Karpas-422 (cell line): ENCODE measurements around the gene DMGDH. TPM values are rescaled to one million over a fixed set of nuclear protein-coding genes. Genes with fewer than 3 reads are reported as not detected.

Experiments
- DNase-seq: peaks from one replicate; pipeline ENCODE4 v3.0.0-alpha.2; 2015
- H2AFZ ChIP-seq: fragments of 200-600 bp; sonication (generic); 2 replicates; pipeline ENCODE4 v1.6.1; 2014; ENCODE audit warnings: antibody characterized with exemption, low read length, mixed read lengths
- H3K27ac ChIP-seq: fragments of 200-600 bp; sonication (generic); 2 replicates; pipeline ENCODE4 v1.5.1; 2014; ENCODE audit warnings: mild to moderate bottlenecking, low read length, moderate library complexity
- H3K27me3 ChIP-seq: fragments of 200-600 bp; sonication (generic); 2 replicates; pipeline ENCODE4 v1.6.1; 2014; ENCODE audit warnings: low read length, mixed read lengths
- H3K36me3 ChIP-seq: fragments of 200-600 bp; sonication (generic); 2 replicates; pipeline ENCODE4 v1.6.1; 2014; ENCODE audit warnings: low read length, mixed read lengths; ENCODE audit not compliant: insufficient read depth
- H3K4me1 ChIP-seq: fragments of 200-600 bp; sonication (generic); 2 replicates; pipeline ENCODE4 v1.6.1; 2014; ENCODE audit warnings: mild to moderate bottlenecking, low read length, mixed read lengths
- H3K4me2 ChIP-seq: fragments of 200-600 bp; sonication (generic); 2 replicates; pipeline ENCODE4 v1.6.1; 2014; ENCODE audit warnings: low read length, low read depth, mild to moderate bottlenecking; ENCODE audit not compliant: poor library complexity, severe bottlenecking
- H3K4me3 ChIP-seq: fragments of 200-600 bp; sonication (generic); 2 replicates; pipeline ENCODE4 v1.5.1; 2014; ENCODE audit warnings: mild to moderate bottlenecking, antibody characterized with exemption, low read length, mixed read lengths
- H3K79me2 ChIP-seq: fragments of 200-600 bp; sonication (generic); 2 replicates; pipeline ENCODE4 v1.6.1; 2014; ENCODE audit warnings: mild to moderate bottlenecking, low read length, mixed read lengths
- H3K9ac ChIP-seq: fragments of 200-600 bp; sonication (generic); 2 replicates; pipeline ENCODE4 v1.6.0; 2014; ENCODE audit warnings: low read length
- H3K9me2 ChIP-seq: fragments of 200-600 bp; sonication (generic), shearing (Covaris generic); replicated peaks from 2 replicates; pipeline ENCODE4 v1.6.0; 2014; ENCODE audit warnings: mild to moderate bottlenecking, low read length, moderate library complexity; ENCODE audit not compliant: insufficient read depth
- H3K9me3 ChIP-seq: fragments of 300-700, 200-600 bp; sonication (generic); 2 replicates; pipeline ENCODE4 v1.6.1; 2014; ENCODE audit warnings: low read length, mixed read lengths
- H4K20me1 ChIP-seq: fragments of 200-600 bp; sonication (generic); 2 replicates; pipeline ENCODE4 v1.6.1; 2014; ENCODE audit warnings: mild to moderate bottlenecking, antibody characterized with exemption, low read length, low read depth; ENCODE audit not compliant: insufficient read depth
- total RNA-seq: library from RNA; depleted of rRNA; stranded (reverse); fragments of >200 nt; shearing (Covaris generic); gene quantifications from 2 replicates; pipeline ENCODE4 v1.2.3, GENCODE V29; 2014; ENCODE audit warnings: low replicate concordance

DMGDH gene
- total RNA-seq, 1 experiment from 2014 or later = not detected

- Histone ChIP-seq H3K4me1 (no peaks in the 10 kb centered on the region), H3K9ac (no peak overlapping the region), H3K27me3 (0 out of 2 replicates have a peak, but pooled peaks cover 3% of the 10 kb centered on the region), H4K20me1 (no peaks in the 10 kb centered on the region), H3K4me3 (no peak overlapping the region), H3K9me3 (peaks cover 6% of the 10 kb centered on the region; the same call in 1 of the 2 replicates), H2AFZ (no peak overlapping the region), H3K27ac (no peak overlapping the region), H3K79me2 (no peaks in the 10 kb centered on the region), H3K36me3 (no peaks in the 10 kb centered on the region), H3K9me2 (no peaks in the 10 kb centered on the region), H3K4me2 (no peak overlapping the region)
- DNase-seq = no peak
Measured at GRCh38 chr5:79055017-79055416, 14.5 kb downstream of the DMGDH start.

- Histone ChIP-seq H3K79me2 (no peaks in the 10 kb centered on the region), H4K20me1 (no peaks in the 10 kb centered on the region), H3K9me3 (peaks cover 6% of the 10 kb centered on the region; the same call in 1 of the 2 replicates), H3K27ac (no peak overlapping the region), H3K9me2 (no peaks in the 10 kb centered on the region), H3K9ac (no peak overlapping the region), H3K4me1 (no peaks in the 10 kb centered on the region), H3K36me3 (no peaks in the 10 kb centered on the region), H3K4me3 (no peak overlapping the region), H3K27me3 (0 out of 2 replicates have a peak, but pooled peaks cover 3% of the 10 kb centered on the region), H2AFZ (no peak overlapping the region), H3K4me2 (no peak overlapping the region)
- DNase-seq = no peak
Measured at GRCh38 chr5:79053321-79053720, 16.2 kb downstream of the DMGDH start.

- H3K36me3 ChIP-seq = no peaks in the 10 kb centered on the region
- no peak overlapping the region for H3K27ac ChIP-seq
- no peaks in the 10 kb centered on the region for H3K79me2 ChIP-seq
- no peak for DNase-seq
- H3K27me3 ChIP-seq = 0 out of 2 replicates have a peak, but pooled peaks cover 3% of the 10 kb centered on the region
- H3K4me3 ChIP-seq = no peak overlapping the region
- H3K9me2 ChIP-seq = no peaks in the 10 kb centered on the region
- H3K4me2 ChIP-seq = no peak overlapping the region
- no peak overlapping the region for H3K9ac ChIP-seq
- H2AFZ ChIP-seq = no peak overlapping the region
- H3K9me3 ChIP-seq = peaks cover 6% of the 10 kb centered on the region; the same call in 1 of the 2 replicates
- no peaks in the 10 kb centered on the region for H3K4me1 ChIP-seq
- no peaks in the 10 kb centered on the region for H4K20me1 ChIP-seq
Measured at GRCh38 chr5:79050498-79050897, 19.0 kb downstream of the DMGDH start.

- Histone ChIP-seq H3K27me3 (0 out of 2 replicates have a peak, but pooled peaks cover 3% of the 10 kb centered on the region), H3K4me2 (no peak overlapping the region), H3K4me3 (no peak overlapping the region), H4K20me1 (no peaks in the 10 kb centered on the region), H3K9me2 (no peaks in the 10 kb centered on the region), H3K4me1 (no peaks in the 10 kb centered on the region), H3K9ac (no peak overlapping the region), H3K9me3 (peaks cover 6% of the 10 kb centered on the region; the same call in 1 of the 2 replicates), H3K79me2 (no peaks in the 10 kb centered on the region), H3K27ac (no peak overlapping the region), H3K36me3 (no peaks in the 10 kb centered on the region), H2AFZ (no peak overlapping the region)
- no peak for DNase-seq
Measured at GRCh38 chr5:79048437-79048836, 21.0 kb downstream of the DMGDH start.

- Histone ChIP-seq H3K4me3 (no peak overlapping the region), H3K4me2 (no peak overlapping the region), H2AFZ (no peak overlapping the region), H3K9ac (no peak overlapping the region), H3K36me3 (no peaks in the 10 kb centered on the region), H3K9me2 (no peaks in the 10 kb centered on the region), H3K27ac (no peak overlapping the region), H3K4me1 (no peaks in the 10 kb centered on the region), H3K79me2 (no peaks in the 10 kb centered on the region), H4K20me1 (no peaks in the 10 kb centered on the region), H3K27me3 (no peaks in the 10 kb centered on the region), H3K9me3 (peaks cover 4% of the 10 kb centered on the region; the same call in 1 of the 2 replicates)
- DNase-seq = no peak
Measured at GRCh38 chr5:79047199-79047598, 22.3 kb downstream of the DMGDH start.

DNA sequence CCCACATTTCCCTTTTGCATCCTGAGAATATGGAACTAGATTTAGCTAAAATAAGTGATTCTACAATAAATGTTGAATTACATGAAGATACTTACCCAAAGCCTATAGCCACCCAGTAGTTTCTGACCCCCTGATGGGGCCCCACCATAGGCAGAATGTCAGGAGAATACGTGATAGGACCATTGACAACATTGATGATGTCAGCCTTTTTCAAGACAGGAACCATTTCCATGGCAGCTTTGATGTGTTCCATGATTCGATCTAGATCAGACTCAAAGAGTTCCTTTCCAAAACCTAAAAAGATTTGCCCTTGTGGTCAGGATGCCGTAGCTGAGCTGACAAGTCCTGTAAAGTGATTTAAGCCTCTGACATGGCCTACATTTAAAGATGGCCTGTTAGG lies 27.3 kb downstream of the DMGDH start:
- H3K4me1 ChIP-seq = no peaks in the 10 kb centered on the region
- no peaks in the 10 kb centered on the region for H3K36me3 ChIP-seq
- no peak for DNase-seq
- no peaks in the 10 kb centered on the region for H3K9me3 ChIP-seq
- H3K9me2 ChIP-seq = no peaks in the 10 kb centered on the region
- H3K4me3 ChIP-seq = no peak overlapping the region
- H2AFZ ChIP-seq = no peak overlapping the region
- H3K27ac ChIP-seq = no peak overlapping the region
- H3K79me2 ChIP-seq = no peaks in the 10 kb centered on the region
- H3K27me3 ChIP-seq = no peaks in the 10 kb centered on the region
- H3K4me2 ChIP-seq = no peak overlapping the region
- H3K9ac ChIP-seq = no peak overlapping the region
- H4K20me1 ChIP-seq = no peaks in the 10 kb centered on the region

DNA sequence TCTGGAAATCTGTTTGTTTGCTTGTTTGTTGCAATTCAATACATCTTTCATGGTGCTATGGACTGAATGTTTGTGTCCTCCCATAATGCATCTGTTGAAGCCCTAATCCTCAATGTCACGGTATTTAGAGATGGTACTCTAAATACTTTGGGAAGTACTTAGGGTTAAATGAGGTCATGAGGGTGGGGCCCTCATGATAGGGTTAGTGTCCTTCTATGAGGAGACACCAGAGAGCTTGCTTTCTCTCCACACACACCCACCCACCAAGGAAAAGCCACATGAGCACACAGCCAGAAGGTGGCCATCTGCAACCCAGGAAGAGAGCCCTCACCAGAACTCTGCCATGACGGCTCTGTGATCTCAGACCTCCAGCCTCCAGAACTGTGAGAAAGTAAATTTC lies 32.7 kb downstream of the DMGDH start:
- H3K36me3 ChIP-seq = no peaks in the 10 kb centered on the region
- H3K4me2 ChIP-seq = no peak overlapping the region
- no peak for DNase-seq
- H2AFZ ChIP-seq = no peak overlapping the region
- H3K9me3 ChIP-seq = no peaks in the 10 kb centered on the region
- H4K20me1 ChIP-seq = no peaks in the 10 kb centered on the region
- no peaks in the 10 kb centered on the region for H3K9me2 ChIP-seq
- H3K4me1 ChIP-seq = no peaks in the 10 kb centered on the region
- H3K4me3 ChIP-seq = no peak overlapping the region
- H3K27ac ChIP-seq = no peak overlapping the region
- no peak overlapping the region for H3K9ac ChIP-seq
- no peaks in the 10 kb centered on the region for H3K79me2 ChIP-seq
- H3K27me3 ChIP-seq = no peaks in the 10 kb centered on the region

DNA sequence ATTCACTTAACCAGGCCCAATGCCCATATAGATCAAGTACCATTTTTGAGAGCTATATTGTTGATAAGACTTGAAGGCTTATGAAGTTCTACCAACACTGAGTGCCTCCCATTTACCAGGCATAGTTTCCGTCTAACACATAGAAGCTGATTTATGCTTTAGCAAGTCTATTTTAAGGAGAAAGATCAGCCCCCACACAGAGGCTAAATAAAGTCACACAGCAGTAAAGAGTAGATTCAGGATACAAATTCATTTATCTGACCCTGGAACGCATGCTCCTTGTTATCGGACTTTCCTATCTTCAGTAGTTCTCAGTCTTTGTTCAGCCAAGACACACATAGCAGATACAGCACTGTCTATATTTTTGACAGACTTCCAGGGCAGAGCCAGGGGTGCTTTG lies 34.2 kb downstream of the DMGDH start:
- no peaks in the 10 kb centered on the region for H4K20me1 ChIP-seq
- no peaks in the 10 kb centered on the region for H3K36me3 ChIP-seq
- H3K9ac ChIP-seq = no peak overlapping the region
- H3K27me3 ChIP-seq = no peaks in the 10 kb centered on the region
- no peak overlapping the region for H3K27ac ChIP-seq
- no peak overlapping the region for H3K4me2 ChIP-seq
- H3K9me2 ChIP-seq = no peaks in the 10 kb centered on the region
- H2AFZ ChIP-seq = no peak overlapping the region
- no peaks in the 10 kb centered on the region for H3K9me3 ChIP-seq
- no peak overlapping the region for H3K4me3 ChIP-seq
- no peaks in the 10 kb centered on the region for H3K4me1 ChIP-seq
- H3K79me2 ChIP-seq = no peaks in the 10 kb centered on the region
- no peak for DNase-seq

GRCh38 chr5:79032782-79033181 lies 36.7 kb downstream of the DMGDH start:
- H3K27me3 ChIP-seq = no peaks in the 10 kb centered on the region
- no peaks in the 10 kb centered on the region for H3K36me3 ChIP-seq
- H3K4me2 ChIP-seq = no peak overlapping the region
- no peak overlapping the region for H3K27ac ChIP-seq
- no peak overlapping the region for H2AFZ ChIP-seq
- no peaks in the 10 kb centered on the region for H3K4me1 ChIP-seq
- no peaks in the 10 kb centered on the region for H3K79me2 ChIP-seq
- no peak overlapping the region for H3K9ac ChIP-seq
- no peak for DNase-seq
- H3K4me3 ChIP-seq = no peak overlapping the region
- H3K9me2 ChIP-seq = no peaks in the 10 kb centered on the region
- H3K9me3 ChIP-seq = no peaks in the 10 kb centered on the region
- H4K20me1 ChIP-seq = no peaks in the 10 kb centered on the region
